GM18511 (cell line): ENCODE measurements around the gene ANAPC16.
"Not testable (repeated sequence)": the region's sequence is repeated elsewhere in the genome, so short reads cannot be mapped to it uniquely, and the experiment has no call there.

Source experiments
- ATAC-seq: cut with Tn5 transposase; IDR thresholded peaks from one replicate; pipeline ENCODE4 v1.9.1; 2021; ENCODE audit warnings: mild to moderate bottlenecking, moderate library complexity; ENCODE audit not compliant: unreplicated experiment

The ANAPC16 gene

DNA sequence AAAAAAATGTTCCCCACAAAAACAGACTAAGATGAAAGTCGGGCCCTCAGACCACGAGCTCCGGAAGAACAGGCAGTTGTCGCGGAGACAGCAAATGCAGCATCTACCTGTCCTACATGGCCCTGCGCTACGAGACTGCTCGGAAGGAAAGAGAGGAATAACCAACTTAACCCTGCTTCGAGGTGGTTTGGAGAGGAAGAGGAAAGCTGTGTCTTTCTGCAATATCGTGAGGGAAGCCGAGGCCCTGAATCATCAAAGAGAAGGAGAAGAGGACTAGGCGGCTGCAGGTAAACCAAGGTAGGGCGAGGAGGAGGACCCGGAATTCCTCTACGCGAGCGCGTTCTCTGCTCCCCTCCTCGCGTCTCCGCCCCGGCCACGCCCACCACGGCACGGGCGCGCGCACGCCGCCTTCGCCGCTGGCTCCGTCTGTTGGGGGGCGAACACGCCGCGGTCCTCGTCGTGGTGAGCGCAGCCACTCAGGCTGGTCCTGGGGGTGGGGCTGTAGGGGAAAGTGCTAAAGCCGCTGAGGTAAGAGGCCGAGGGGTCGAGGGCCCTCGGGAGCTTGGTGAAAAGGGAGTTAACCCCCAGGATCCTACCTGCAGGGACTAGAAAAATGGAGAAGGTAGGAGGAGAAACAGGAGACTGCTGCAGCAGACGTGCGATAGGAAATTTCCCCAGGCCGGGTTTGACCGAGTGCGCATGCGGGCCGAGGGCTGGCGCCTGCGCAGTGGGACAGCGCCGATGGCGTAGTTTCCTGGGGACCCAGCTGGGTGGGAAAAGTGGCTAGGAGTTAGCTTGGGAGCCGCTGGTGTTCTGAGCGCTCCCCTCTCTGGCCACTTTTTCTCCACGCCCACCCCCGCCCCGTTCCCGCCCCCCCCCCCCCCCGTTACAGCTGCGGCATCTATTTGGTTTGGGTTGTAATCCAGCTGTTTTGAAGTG lies at the start of gene ANAPC16, which contains the start of gene ASCC1:
ANAPC16 (plus strand) TSS at position 402 of the 939 bp plus-strand sequence. CDS start 7,903 bp downstream, outside the sequence.
ASCC1 (minus strand) TSS at position 666 of the 939 bp plus-strand sequence. CDS start 2,978 bp downstream, outside the sequence.
- peak; percentile 78 for ATAC-seq

GRCh38 chr10:72167118-72167517 lies 48.7 kb upstream of the ANAPC16 start:
- ATAC-seq = no peak

- no peak for ATAC-seq
Measured at GRCh38 chr10:72170263-72170662, 45.5 kb upstream of the ANAPC16 start.

- no peak for ATAC-seq
Measured at GRCh38 chr10:72170733-72171132, 45.1 kb upstream of the ANAPC16 start.

- ATAC-seq = no peak
Measured at GRCh38 chr10:72171175-72171630, 44.6 kb upstream of the ANAPC16 start.

GRCh38 chr10:72173262-72173618 lies 42.6 kb upstream of the ANAPC16 start:
- ATAC-seq = no peak

DNA sequence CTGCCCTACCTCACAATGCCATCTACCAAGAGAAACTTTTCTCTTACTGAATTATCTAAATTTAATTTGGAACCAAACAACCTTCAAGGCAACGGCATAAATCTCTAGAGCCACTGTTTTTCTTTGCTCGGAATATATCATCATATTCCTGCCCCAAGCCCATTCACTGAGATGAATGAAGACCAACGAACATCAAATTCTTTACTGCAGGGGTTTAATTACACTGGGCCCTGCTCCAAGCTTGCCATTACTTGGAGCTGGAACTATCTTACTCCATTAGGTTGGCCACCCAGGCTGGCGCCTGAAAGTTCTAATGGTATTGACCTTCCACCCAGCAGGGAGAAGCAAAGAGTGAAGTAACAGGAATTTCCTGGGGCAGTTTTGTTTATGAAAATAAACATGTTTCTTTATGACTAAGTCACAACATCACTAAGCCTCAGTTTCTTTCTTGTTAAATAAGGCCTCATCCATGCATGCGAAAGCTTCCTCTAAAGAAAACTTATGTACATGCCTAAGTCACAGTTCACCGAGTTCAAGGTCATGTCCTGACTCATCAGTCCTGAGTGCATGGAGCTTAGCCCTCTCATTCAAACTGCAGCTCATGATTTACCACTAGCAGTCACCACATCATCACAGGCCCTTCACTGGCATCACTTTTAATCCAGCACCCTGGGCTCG lies 42.1 kb upstream of the ANAPC16 start:
- peak; percentile 74 for ATAC-seq

DNA sequence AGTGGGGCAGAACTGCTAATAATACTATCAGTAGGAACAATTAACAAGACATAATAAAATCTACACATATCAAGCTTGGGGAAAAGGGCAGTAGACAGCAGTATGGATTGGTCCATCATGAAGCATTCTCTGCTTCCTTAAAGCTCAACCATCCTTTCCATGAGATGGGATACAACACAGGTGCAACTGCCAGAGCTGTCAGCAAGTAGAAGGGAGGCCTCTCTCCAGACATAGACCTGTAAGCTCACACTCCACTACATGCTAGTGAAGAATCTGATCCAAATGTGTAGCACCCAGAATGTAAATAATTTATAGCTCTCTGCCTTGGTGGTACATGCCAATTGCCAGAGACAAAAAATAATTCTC lies 41.5 kb upstream of the ANAPC16 start:
- ATAC-seq = no peak

DNA sequence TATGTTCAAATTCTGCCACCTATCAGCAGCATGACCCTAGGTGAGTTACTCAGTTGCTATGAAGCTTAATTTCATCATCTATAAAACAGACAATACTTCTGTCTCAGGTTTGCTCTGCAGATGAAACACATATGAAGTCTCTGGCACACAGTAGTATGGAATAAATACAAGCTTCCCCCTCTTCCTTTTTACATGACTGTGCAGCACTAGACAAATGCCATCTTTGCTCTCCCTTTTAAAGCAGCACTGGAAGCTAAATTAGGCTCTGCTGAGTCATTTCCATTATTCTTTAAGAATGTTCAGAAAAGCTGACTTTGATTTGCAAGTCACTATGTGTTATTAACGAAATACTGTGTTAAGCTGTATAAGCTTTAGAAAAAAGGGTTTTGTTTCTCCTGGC lies 40.7 kb upstream of the ANAPC16 start:
- ATAC-seq = no peak

GRCh38 chr10:72176701-72177100 lies 39.1 kb upstream of the ANAPC16 start:
- no peak for ATAC-seq

DNA sequence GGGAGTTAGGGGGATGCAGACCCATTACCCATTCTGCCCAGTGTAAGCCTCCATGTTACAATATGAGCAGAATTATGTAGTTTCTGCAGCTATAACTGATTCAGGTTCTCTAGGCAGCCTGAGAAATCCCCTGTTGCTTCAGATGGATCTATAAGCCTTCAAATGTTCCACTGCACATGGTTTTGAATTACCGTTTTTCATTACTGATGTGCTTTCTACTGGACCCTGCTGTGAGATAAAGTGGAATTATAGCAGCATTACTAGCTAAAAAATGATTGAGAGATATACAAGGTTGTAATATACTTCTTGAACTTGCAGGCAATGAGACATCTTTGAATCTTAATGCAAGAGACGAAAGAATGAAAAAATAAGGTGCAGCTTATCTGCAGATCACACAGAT lies 38.4 kb upstream of the ANAPC16 start:
- no peak for ATAC-seq

- no peak for ATAC-seq
Measured at GRCh38 chr10:72184156-72184555, 31.7 kb upstream of the ANAPC16 start.

DNA sequence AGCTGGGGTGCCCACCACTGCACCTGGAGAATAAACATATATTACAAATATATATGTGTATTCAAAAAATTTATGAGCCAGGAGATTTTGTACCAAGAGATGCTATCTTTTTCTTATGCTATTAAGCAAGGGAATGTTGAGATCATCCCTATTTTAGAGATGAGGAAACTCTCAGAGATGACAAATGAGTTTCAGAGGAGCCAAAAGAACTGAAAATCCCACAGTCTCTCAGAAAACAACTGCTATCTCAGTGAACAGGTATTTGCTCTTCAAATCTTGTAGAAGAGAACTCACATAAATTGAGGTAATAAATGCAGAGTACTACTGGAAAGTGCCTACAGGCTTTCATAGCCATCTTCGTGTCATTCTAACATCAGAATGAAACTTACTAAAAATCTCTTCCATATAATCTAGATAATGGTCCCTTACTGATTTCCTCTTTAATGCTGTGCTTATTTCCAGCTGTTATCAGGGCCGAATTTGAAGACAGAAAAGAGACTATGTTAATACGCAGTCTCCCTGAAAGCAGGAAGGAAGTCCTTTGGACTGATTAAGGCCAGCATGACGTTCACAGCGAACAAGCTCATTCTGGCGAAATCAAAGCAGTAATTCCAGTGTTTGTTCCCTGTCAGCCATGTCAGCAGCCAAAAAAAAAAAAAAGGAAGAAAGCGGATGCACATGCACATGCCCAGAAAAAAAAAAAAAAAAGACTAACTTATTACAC lies 29.4 kb upstream of the ANAPC16 start:
- ATAC-seq = no peak

- no peak for ATAC-seq
Measured at GRCh38 chr10:72186982-72187330, 28.9 kb upstream of the ANAPC16 start.

DNA sequence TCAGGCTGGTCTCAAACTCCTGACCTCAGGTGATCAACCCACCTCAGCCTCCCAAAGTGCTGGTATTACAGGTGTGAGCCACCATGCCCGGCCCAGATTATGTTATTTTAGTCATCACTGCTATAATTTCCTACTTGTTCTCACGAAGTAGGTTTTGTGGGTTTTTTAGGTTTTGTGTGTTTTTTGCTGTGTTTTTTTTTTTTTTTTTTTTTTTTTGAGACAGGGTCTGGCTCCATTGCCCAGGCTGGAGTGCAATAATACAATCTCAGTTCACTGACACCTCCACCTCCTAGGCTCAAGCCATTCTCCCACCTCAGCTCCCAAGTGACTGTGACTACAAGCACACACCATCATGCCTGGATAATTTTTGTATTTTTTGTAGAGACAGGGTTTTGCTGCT lies 20.9 kb upstream of the ANAPC16 start:
- ATAC-seq = no peak

DNA sequence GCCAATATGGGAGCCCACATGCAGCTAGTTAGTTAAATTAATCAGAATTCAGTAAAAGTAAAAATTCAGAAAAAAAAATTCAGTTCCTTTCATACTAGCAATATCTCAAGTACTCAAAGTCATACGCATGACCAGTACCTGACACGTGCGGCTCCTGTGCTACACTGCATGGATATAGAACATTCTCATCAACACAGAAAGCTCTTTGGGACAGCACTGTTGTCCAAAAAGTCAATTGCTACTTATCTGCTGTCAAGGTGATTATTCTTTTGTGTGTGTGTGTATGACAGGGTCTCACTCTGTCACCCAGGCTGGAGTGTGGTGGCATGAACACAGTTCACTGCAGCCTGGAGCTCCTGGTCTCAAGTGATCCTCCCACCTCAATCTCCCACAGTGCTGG lies 14.9 kb upstream of the ANAPC16 start:
- no peak for ATAC-seq

DNA sequence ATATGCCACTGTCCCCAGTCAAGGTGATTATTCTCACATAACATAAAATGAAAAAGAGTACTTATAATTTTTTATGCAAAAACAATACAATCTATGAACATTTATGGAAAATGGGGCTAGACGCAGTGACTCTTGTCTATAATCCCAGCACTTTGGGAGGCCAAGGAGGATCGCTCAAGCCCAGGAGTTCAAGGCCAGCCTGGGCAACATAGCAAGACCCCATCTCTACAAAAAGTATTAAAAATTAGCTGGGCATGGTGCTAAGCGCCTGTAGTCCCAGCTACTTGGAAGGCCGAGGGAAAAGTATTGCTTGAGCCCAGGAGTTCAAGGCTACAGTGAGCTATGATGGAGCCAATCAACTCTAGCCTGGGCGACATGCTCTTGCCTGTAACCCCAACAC lies 14.5 kb upstream of the ANAPC16 start:
- no peak for ATAC-seq

GRCh38 chr10:72204296-72204695 lies 11.5 kb upstream of the ANAPC16 start:
- ATAC-seq = no peak

GRCh38 chr10:72204724-72205123 lies 11.1 kb upstream of the ANAPC16 start:
- ATAC-seq = no peak

- no peak for ATAC-seq
Measured at GRCh38 chr10:72206511-72207229, 9.1 kb upstream of the ANAPC16 start.

DNA sequence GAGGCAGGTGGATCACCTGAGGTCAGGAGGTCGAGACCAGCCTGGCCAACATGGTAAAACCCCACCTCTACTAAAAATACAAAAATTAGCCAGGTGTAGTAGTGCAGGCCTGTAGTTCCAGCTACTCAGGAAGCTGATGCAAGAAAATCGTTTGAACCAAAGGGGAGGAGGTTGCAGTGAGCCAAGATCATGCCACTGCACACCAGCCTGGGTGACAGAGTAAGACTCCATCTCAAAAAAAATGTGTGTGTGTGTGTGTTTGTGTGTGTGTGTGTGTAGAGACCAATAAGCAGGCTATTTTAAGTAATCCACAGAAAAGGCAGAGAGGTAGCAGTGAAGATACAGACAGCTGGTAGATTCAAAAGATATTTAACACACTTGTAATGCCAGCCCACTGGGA lies 7.3 kb upstream of the ANAPC16 start:
- ATAC-seq = not testable (repeated sequence)
